Measurements from ENCODE around the gene MRGPRX4. TPM values are rescaled to one million over a fixed set of nuclear protein-coding genes. Genes with fewer than 3 reads are reported as not detected.
"Not testable (repeated sequence)": the region's sequence is repeated elsewhere in the genome, so short reads cannot be mapped to it uniquely, and the experiment has no call there.

The MRGPRX4 gene
- total RNA-seq, 1 experiment from 2014 or later: not detected

DNA sequence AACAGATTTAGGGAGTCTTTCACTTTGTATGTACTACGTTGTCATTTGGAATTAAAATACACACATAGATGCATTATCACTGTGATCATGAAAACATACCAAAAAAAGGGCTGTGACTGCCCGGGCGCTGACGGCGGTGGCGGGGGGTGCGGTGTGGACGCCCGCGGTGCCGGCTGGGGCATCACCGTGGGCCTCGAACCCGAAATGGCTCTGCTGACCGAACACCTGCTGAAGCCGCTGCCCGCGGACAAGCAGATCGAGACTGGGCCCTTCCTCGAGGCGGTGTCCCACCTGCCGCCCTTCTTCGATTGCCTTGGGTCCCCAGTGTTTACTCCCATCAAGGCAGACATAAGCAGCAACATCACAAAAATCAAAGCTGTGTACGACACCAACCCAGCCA, 16.2 kb downstream of the MRGPRX4 start:
- Mint-ChIP-seq H3K27ac (no peak overlapping the region), H3K4me3 (no peak overlapping the region), H3K27me3 (ENCODE audit: low read depth) (peaks cover 8% of the 10 kb centered on the region), H3K36me3 (no peaks in the 10 kb centered on the region), H3K9me3 (peaks cover 3% of the 10 kb centered on the region; the same call in 1 of the 2 replicates), H3K4me1 (peaks cover 12% of the 10 kb centered on the region)
- CTCF ChIA-PET: interaction anchor here (1.6 to 3.1 kb wide), 3 partner anchors 15 to 73 kb away, joined by 6 to 12 read pairs (median 11); no protein-coding TSS in a partner anchor
- POLR2A ChIA-PET: no interaction called here
- TF ChIP-seq HMGA2 (CRISPR knock-in tag; IDR thresholded peaks at IDR 0.05): no peak
- no peak for TF ChIP-seq CBFB (CRISPR knock-in tag; IDR thresholded peaks at IDR 0.05; ENCODE audit: low read depth)
- TF ChIP-seq ATF1 (CRISPR knock-in tag; IDR thresholded peaks at IDR 0.05): no peak
- no peak for TF ChIP-seq JUN (CRISPR knock-in tag; IDR thresholded peaks at IDR 0.05)
- TF ChIP-seq ZNF232 (CRISPR knock-in tag; IDR thresholded peaks at IDR 0.05): no peak
- no peak for TF ChIP-seq GRHL2 (CRISPR knock-in tag; IDR thresholded peaks at IDR 0.05; ENCODE audit: insufficient replicate concordance, severe bottlenecking)
- no peak for TF ChIP-seq RORB (CRISPR knock-in tag; IDR thresholded peaks at IDR 0.05)
- no peak for TF ChIP-seq TEAD4 (CRISPR knock-in tag; IDR thresholded peaks at IDR 0.05)
- no peak for TF ChIP-seq CREB1 (CRISPR knock-in tag; IDR thresholded peaks at IDR 0.05)
- TF ChIP-seq, protein P1, sequence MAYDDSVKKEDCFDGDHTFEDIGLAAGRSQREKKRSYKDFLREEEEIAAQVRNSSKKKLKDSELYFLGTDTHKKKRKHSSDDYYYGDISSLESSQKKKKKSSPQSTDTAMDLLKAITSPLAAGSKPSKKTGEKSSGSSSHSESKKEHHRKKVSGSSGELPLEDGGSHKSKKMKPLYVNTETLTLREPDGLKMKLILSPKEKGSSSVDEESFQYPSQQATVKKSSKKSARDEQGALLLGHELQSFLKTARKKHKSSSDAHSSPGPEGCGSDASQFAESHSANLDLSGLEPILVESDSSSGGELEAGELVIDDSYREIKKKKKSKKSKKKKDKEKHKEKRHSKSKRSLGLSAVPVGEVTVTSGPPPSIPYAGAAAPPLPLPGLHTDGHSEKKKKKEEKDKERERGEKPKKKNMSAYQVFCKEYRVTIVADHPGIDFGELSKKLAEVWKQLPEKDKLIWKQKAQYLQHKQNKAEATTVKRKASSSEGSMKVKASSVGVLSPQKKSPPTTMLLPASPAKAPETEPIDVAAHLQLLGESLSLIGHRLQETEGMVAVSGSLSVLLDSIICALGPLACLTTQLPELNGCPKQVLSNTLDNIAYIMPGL (CRISPR knock-in tag; IDR thresholded peaks at IDR 0.05): no peak
- TF ChIP-seq OVOL2 (CRISPR knock-in tag; IDR thresholded peaks at IDR 0.05; ENCODE audit: borderline replicate concordance): no peak
- TF ChIP-seq, protein P2, sequence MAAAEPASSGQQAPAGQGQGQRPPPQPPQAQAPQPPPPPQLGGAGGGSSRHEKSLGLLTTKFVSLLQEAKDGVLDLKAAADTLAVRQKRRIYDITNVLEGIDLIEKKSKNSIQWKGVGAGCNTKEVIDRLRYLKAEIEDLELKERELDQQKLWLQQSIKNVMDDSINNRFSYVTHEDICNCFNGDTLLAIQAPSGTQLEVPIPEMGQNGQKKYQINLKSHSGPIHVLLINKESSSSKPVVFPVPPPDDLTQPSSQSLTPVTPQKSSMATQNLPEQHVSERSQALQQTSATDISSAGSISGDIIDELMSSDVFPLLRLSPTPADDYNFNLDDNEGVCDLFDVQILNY (CRISPR knock-in tag; IDR thresholded peaks at IDR 0.05): no peak
- TF ChIP-seq, protein P3, sequence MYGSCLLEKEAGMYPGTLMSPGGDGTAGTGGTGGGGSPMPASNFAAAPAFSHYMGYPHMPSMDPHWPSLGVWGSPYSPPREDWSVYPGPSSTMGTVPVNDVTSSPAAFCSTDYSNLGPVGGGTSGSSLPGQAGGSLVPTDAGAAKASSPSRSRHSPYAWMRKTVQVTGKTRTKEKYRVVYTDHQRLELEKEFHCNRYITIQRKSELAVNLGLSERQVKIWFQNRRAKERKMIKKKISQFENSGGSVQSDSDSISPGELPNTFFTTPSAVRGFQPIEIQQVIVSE (CRISPR knock-in tag; IDR thresholded peaks at IDR 0.05; ENCODE audit: borderline replicate concordance): no peak
- TF ChIP-seq, protein P4, sequence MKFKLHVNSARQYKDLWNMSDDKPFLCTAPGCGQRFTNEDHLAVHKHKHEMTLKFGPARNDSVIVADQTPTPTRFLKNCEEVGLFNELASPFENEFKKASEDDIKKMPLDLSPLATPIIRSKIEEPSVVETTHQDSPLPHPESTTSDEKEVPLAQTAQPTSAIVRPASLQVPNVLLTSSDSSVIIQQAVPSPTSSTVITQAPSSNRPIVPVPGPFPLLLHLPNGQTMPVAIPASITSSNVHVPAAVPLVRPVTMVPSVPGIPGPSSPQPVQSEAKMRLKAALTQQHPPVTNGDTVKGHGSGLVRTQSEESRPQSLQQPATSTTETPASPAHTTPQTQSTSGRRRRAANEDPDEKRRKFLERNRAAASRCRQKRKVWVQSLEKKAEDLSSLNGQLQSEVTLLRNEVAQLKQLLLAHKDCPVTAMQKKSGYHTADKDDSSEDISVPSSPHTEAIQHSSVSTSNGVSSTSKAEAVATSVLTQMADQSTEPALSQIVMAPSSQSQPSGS (CRISPR knock-in tag; IDR thresholded peaks at IDR 0.05; ENCODE audit: borderline replicate concordance, low read depth): no peak
- ATAC-seq (no peak), DNase-seq (ENCODE audit: low spot score) (no peak)

DNA sequence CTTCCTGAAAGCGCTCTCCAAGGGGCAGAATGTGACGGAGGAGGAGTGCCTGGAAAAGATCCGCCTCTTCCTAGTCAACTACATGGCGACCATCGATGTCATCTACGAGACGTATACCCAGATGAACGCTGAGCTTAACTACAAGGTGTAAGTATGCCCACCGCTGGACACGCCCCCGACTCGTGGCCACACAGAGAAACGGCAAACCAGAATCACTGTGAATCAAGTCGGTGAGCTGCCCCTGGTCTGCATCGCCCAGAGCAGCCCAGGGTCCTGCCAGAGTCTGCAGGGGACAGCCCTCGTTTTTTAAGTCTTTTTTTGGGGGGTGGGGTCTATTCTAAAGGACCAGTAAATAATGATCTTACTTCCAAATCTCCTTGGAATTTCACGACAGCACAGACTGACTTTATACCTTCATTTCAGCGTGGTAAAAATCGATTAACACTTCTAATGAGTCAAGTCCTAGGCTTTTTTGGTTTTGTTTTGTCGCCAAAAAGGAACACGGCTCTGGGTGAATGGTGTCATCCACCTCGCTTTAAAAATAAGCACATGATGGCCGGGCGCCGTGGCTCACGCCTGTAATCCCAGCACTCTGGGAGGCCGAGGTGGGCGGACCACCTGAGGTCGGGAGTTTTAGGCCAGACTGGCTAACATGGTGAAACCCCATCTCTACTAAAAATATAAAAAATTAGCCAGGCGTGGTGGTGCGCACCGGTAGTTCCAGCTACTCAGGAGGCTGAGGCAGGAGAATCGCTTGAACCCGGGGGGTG, 17.0 kb downstream of the MRGPRX4 start:
- ChIA-PET POLR2A (interaction anchor here (0.6 kb wide), 1 partner anchor 31 kb away, joined by 3 read pairs; no protein-coding TSS in a partner anchor), CTCF (interaction anchor here (3.1 kb wide), 1 partner anchor 14 kb away, joined by 11 read pairs; no protein-coding TSS in a partner anchor)
- not testable (repeated sequence) for DNase-seq (ENCODE audit: low spot score); ATAC-seq; H3K36me3 Mint-ChIP-seq; H3K27ac Mint-ChIP-seq; H3K4me3 Mint-ChIP-seq; H3K27me3 Mint-ChIP-seq (ENCODE audit: low read depth); H3K9me3 Mint-ChIP-seq
- H3K4me1 Mint-ChIP-seq: peaks cover 12% of the 10 kb centered on the region

DNA sequence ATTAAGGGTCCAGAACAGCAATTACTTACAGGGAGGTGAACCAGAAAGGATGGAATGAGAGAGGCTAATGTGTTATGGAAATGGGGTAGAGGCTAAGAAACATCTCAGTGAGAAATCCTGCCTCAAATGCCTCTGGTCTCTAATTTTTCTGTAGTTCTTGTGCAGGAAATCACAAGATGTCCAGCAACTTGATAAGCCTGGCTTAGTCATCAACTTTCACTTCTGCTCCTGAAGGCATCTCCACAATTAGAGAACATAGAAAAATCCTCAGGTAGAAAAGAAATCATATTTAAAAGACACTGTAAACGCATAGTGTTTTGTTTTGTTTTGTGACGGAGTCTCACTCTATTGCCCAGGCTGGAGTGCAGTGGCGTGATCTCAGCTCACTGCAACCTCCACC, 18.7 kb downstream of the MRGPRX4 start:
- H3K36me3 Mint-ChIP-seq: no peaks in the 10 kb centered on the region
- H3K27me3 Mint-ChIP-seq (ENCODE audit: low read depth): peaks cover 5% of the 10 kb centered on the region
- TF ChIP-seq, protein P5, sequence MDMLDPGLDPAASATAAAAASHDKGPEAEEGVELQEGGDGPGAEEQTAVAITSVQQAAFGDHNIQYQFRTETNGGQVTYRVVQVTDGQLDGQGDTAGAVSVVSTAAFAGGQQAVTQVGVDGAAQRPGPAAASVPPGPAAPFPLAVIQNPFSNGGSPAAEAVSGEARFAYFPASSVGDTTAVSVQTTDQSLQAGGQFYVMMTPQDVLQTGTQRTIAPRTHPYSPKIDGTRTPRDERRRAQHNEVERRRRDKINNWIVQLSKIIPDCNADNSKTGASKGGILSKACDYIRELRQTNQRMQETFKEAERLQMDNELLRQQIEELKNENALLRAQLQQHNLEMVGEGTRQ (CRISPR knock-in tag; IDR thresholded peaks at IDR 0.05): no peak
- TF ChIP-seq MXD4 (CRISPR knock-in tag; IDR thresholded peaks at IDR 0.05; ENCODE audit: borderline replicate concordance) (no peak), ZNF121 (CRISPR knock-in tag; IDR thresholded peaks at IDR 0.05) (no peak), NR3C1 (CRISPR knock-in tag; conservative IDR thresholded peaks at IDR 0.05; ENCODE audit: low read depth) (no peak), ZNF423 (CRISPR knock-in tag; IDR thresholded peaks at IDR 0.05) (no peak), GTF2I (CRISPR knock-in tag; conservative IDR thresholded peaks at IDR 0.05) (no peak), SMAD3 (CRISPR knock-in tag; IDR thresholded peaks at IDR 0.05; ENCODE audit: borderline replicate concordance) (no peak), CBFB (CRISPR knock-in tag; IDR thresholded peaks at IDR 0.05; ENCODE audit: low read depth) (no peak)
- TF ChIP-seq, protein P6, sequence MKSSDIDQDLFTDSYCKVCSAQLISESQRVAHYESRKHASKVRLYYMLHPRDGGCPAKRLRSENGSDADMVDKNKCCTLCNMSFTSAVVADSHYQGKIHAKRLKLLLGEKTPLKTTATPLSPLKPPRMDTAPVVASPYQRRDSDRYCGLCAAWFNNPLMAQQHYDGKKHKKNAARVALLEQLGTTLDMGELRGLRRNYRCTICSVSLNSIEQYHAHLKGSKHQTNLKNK (CRISPR knock-in tag; IDR thresholded peaks at IDR 0.05): no peak
- TF ChIP-seq, protein P7, sequence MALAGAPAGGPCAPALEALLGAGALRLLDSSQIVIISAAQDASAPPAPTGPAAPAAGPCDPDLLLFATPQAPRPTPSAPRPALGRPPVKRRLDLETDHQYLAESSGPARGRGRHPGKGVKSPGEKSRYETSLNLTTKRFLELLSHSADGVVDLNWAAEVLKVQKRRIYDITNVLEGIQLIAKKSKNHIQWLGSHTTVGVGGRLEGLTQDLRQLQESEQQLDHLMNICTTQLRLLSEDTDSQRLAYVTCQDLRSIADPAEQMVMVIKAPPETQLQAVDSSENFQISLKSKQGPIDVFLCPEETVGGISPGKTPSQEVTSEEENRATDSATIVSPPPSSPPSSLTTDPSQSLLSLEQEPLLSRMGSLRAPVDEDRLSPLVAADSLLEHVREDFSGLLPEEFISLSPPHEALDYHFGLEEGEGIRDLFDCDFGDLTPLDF (CRISPR knock-in tag; IDR thresholded peaks at IDR 0.05): no peak
- TF ChIP-seq, protein P8, sequence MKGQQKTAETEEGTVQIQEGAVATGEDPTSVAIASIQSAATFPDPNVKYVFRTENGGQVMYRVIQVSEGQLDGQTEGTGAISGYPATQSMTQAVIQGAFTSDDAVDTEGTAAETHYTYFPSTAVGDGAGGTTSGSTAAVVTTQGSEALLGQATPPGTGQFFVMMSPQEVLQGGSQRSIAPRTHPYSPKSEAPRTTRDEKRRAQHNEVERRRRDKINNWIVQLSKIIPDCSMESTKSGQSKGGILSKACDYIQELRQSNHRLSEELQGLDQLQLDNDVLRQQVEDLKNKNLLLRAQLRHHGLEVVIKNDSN (CRISPR knock-in tag; IDR thresholded peaks at IDR 0.05): no peak

More for the DNA sequence above, 18.7 kb downstream of the MRGPRX4 start:
- ChIA-PET CTCF (interaction anchor here (2.2 to 3.1 kb wide), 2 partner anchors 13 to 76 kb away, joined by 11 to 21 read pairs; no protein-coding TSS in a partner anchor), POLR2A (no interaction called here)
- Mint-ChIP-seq H3K9me3 (peaks cover 3% of the 10 kb centered on the region; the same call in 1 of the 2 replicates), H3K4me1 (peaks cover 12% of the 10 kb centered on the region), H3K4me3 (no peak overlapping the region), H3K27ac (no peak overlapping the region)
- DNase-seq (ENCODE audit: low spot score): no peak
- no peak for ATAC-seq
